Fibroblast of mammary gland (primary cell): ENCODE data around the gene TOM1L2.

Source experiments
- DNase-seq: peaks from one replicate; pipeline ENCODE4 v3.0.0-alpha.2; 2010; ENCODE audit warnings: low read depth
- H3K4me3 ChIP-seq: 2 replicates; pipeline ENCODE4 v1.5.1; 2011; ENCODE audit warnings: low read depth, mild to moderate bottlenecking, low read length, moderate library complexity; ENCODE audit not compliant: control insufficient read depth
- TF ChIP-seq, protein P1 (sequence below): conservative IDR thresholded peaks from 2 replicates; pipeline ENCODE4 v1.5.1; 2011; ENCODE audit warnings: low read depth, low read length, inconsistent platforms; ENCODE audit not compliant: control insufficient read depth, insufficient read depth

The TOM1L2 gene

DNA sequence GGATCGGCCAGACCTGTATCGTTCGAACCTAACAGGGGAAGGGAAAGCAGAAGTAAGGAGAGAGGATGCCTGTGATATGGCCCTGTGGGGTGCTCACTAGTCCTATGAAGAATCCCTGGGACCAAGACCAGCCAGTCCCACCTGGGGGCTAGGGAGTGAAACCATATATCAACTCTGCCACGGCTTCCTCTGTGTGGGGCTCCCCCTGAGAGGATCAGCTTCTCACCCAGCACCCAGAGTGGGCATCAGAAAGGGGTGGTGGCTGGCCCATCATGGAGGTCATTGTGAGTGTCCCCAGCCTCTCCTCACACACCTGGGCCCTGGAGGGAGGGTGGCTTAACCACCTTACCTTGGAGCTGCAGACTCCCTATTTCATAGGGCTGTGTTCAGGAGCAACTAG lies 105.3 kb downstream of the TOM1L2 start:
- TF ChIP-seq, protein P1, sequence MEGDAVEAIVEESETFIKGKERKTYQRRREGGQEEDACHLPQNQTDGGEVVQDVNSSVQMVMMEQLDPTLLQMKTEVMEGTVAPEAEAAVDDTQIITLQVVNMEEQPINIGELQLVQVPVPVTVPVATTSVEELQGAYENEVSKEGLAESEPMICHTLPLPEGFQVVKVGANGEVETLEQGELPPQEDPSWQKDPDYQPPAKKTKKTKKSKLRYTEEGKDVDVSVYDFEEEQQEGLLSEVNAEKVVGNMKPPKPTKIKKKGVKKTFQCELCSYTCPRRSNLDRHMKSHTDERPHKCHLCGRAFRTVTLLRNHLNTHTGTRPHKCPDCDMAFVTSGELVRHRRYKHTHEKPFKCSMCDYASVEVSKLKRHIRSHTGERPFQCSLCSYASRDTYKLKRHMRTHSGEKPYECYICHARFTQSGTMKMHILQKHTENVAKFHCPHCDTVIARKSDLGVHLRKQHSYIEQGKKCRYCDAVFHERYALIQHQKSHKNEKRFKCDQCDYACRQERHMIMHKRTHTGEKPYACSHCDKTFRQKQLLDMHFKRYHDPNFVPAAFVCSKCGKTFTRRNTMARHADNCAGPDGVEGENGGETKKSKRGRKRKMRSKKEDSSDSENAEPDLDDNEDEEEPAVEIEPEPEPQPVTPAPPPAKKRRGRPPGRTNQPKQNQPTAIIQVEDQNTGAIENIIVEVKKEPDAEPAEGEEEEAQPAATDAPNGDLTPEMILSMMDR, result no peak
- H3K4me3 ChIP-seq, result no peak overlapping the region
- no peak for DNase-seq

DNA sequence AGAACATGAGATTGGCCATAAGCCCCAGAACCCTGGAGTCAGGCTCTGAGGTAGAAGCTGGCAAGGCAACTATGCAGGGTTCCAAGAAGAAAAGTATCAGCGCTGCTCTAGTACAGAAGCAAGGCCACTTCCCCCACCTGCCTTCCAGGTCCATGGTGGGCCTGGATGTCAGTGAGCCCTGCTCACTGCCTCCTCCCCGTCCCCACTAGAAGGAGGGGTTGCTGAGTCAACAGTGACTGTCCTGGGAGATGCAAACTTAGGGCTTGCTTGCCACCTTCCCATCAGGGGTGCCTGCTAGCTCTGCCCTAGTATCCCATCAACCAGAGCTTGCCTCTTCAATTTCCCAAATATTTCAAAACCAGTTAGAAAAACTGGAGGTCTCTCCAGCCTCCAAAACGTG lies 105.8 kb downstream of the TOM1L2 start:
- no peak for DNase-seq
- TF ChIP-seq, protein P1, result no peak

DNA sequence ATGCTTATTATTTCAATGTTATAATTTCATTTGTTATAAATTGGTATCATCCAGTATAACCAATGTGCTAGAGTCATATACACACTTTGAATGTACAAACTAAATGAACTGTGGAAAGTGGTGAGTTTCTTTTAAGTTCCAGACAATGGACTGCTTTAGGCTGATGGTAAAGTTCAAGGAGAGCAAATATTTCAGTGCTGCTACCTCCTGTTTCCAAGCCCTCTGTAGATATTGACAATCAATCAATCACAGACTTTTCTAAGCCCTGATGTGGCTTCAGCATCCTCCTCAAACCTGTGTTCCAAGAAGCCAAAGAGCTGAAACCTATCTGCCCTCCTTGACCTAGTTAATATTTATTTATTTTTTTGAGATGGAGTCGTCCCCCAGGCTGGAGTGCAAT lies 107.2 kb downstream of the TOM1L2 start:
- H3K4me3 ChIP-seq, result no peak overlapping the region
- TF ChIP-seq, protein P1, result no peak
- DNase-seq, result no peak

More for the DNA sequence above, 105.8 kb downstream of the TOM1L2 start:
- H3K4me3 ChIP-seq, result no peak overlapping the region

- no peak for DNase-seq
- TF ChIP-seq, protein P1, result no peak
- no peak overlapping the region for H3K4me3 ChIP-seq
Measured at GRCh38 chr17:17860766-17861107, 111.5 kb downstream of the TOM1L2 start.

DNA sequence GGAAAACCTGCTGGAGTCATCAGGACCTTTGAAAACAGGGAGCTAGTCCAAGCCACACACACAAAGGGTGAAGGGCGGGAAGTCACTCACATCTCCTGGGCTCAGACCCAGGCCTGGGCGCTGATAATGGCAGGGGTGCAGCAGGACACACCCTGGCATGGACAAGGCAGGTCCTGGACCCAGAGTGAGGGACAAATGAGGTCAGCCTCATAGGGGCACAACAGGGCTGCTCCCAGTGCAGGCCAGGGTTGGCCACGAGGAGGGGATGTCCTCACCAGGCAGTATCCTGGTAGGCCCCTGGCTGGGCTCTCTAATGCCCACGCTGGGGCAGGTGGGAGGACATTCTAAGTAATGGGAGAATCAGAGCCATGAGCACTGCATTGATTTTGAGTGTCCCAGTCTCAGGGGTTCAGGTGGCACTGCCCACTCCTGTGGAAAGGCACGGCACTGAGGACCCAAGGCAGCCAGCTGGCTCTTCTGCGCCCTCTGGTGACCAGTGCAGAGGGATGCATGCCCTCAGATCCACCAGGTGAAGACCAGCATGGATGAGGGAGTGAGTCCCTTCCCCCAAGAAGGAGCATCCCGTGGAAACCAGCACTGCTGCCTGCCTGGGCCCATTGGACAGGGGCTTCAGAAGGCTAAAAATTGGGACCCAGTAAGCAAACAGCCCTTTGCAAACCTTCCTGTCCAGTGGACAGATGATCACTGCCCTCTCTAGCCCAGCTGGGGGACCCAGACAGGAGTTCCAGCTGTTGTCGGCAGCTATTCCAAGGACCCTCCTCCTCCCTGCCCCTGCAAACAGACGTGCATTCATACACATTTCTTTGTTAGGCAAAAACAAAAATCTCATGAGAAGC lies 112.1 kb downstream of the TOM1L2 start:
- TF ChIP-seq, protein P1, result peak; percentile 94
- peak; percentile 52 for DNase-seq
- no peak overlapping the region for H3K4me3 ChIP-seq

- TF ChIP-seq, protein P1, result no peak
- no peak for DNase-seq
- no peak overlapping the region for H3K4me3 ChIP-seq
Measured at GRCh38 chr17:17857496-17857895, 114.7 kb downstream of the TOM1L2 start.
